22Rv1 (cell line): ENCODE measurements around the gene BTBD9.

ENCODE experiments used
- H3K27ac ChIP-seq: fragments of 450-650 bp; 2 replicates; pipeline ENCODE4 v1.5.1; 2017
- CTCF ChIP-seq: fragments of 450-650 bp; IDR thresholded peaks from 2 replicates; pipeline ENCODE4 v1.5.1; 2017; ENCODE audit warnings: mild to moderate bottlenecking
- ZFX ChIP-seq: fragments of 450-650 bp; IDR thresholded peaks from 2 replicates; pipeline ENCODE4 v1.6.1; 2017; ENCODE audit warnings: antibody characterized with exemption, borderline replicate concordance

The BTBD9 gene

DNA sequence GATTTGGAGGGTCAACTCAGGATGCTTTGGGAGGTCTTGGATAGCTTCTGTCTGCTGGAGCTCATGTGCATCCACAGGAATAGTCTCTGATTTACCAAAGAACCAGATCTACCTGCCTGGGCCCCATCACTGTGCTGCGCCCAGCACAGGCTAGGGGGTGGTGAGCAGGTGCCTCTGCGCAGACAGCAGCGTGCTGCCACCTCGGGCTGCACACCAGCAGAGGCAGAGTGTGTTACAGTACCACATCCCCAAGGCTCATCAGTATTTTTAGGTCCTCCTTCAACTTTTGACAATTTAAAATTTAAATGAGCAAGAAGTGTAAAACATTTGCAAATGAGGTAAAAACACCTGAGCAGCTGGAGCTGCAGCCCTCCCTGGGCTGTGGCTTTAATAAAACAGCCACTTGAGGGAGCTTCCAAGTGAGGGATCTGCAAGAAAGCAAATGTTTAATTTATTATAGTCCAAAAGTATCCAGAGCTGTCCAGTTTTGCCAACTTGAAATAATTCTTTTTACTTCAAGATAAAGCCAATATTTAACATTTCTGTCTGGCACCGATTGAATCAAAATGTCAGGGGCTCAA lies 495.3 kb downstream of the BTBD9 start:
- TF ChIP-seq CTCF (no peak), ZFX (no peak)
- H3K27ac ChIP-seq = no peak overlapping the region

DNA sequence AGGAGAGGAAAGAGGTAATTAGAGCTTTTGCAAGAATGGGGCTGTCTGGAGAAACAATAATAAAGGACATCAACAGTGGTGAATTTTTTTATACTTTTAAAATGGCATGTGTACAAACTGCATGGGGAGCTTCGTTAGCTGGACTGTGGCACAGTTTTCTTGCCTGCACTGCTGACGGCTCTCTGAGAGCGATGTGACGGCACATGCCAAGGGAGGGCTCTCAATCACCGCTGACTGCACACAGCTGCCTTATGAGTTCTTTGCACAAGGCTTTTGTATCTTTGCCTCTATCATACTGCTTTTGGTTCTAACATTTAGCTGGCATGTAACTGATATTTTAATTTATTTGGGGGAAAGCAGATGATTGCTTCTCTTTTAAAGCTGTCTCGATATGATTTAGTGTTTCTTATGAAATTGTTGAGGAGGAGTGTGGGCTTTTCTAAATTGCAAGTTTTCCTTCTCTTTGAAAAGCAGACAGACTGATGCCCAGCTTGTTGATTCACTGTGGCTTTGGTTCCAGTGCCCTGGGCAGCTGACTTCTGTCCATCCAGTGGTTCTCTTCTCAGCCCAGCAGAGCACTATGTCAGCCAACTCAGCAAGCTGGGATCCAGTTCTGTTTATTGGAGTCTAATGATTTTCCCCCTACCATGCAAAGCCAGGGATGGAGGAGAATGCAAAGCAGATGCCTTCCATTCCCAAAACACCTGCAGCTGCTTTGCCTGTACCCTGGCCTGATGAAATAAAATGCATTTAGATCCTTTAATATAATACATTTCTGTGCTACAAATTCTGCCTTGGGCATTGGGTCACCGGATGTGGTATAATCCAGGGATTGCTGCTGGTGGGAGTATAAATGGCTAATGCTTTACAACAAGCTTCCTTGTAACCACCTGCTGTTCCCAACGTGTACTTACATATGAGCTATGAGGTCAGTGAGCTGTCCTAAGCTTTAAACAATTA lies 496.3 kb downstream of the BTBD9 start:
- TF ChIP-seq ZFX = no peak
- TF ChIP-seq CTCF = no peak
- no peak overlapping the region for H3K27ac ChIP-seq

DNA sequence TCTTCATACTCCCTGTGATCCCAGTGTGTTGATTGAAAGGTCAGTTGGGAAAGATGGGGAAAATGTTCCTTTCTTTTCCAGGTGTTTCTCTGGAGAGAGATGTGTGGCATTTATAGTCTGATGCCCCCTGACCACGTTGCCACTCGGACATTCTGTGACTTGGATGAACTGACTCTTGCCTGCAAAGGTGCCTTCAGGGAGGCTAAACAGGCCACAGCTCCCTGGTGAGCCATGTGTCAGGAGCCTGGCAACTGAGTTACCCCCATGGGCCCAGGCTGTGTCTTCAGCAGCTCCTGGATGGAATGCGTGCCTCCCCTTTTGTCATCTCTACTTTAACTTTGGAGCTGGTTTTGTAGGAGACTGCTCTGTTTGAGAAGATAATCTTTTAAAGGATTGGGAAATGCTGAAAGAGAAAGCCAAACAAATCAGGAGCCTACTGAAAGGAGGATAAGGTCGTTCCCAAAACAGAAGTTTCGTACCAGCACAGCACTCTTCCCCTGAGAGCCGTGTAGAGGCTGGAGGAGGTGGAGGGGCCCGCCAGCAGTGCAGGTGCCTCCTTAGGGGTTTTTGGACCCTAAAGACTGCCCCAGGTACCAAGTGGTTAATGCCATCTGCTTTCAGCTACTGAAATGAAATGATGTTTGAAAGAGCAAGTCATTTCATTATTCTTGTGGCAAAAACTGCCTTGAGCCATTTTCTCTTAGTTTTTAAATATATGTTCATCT lies 497.4 kb downstream of the BTBD9 start:
- TF ChIP-seq ZFX (no peak), CTCF (no peak)
- no peak overlapping the region for H3K27ac ChIP-seq

DNA sequence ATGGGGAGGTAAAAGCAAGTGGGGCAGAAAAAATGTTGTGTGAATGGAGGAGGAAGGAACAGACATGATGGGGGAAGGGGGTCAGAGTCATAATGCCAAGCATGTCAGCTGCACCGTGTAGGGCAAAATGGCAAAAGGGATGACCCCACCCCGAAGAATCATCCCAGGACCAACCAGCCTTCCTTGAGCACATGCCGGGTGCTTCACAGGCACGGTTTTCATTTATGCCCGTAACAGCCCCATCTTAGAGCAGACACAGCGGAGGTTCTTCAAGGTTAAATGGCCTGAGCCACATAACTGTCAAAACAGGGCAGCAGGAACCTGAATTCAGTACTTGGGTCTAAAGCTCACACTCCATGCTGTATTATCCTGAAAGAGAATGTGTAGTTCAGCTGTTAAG lies 498.0 kb downstream of the BTBD9 start:
- no peak overlapping the region for H3K27ac ChIP-seq
- no peak for TF ChIP-seq ZFX
- no peak for TF ChIP-seq CTCF

DNA sequence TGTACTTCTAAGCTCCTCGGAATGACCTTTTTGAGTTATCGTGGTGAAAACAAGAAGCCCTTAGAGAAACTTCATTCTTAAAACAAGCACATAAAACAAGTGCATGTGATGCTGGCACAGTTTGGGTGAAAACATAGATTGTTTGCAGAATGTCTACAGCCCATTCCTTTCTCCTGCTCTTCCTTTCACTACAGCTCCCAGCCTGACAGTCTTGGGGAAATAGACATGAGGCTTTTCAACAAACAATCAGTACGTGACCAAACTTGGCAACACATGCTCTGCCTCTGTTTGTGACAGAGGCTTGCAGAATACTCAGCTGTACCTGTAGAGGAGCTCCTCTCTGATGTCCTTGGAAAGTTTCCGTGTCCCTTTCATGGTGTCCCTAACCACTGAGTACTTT lies 498.6 kb downstream of the BTBD9 start:
- TF ChIP-seq CTCF (no peak), ZFX (no peak)
- no peak overlapping the region for H3K27ac ChIP-seq

GRCh38 chr6:38138374-38138773 lies 501.4 kb downstream of the BTBD9 start:
- H3K27ac ChIP-seq = no peak overlapping the region
- TF ChIP-seq CTCF (no peak), ZFX (no peak)
